ENCODE measurements around the gene FCGBP. TPM values are rescaled to one million over a fixed set of nuclear protein-coding genes. Genes with fewer than 3 reads are reported as not detected.

The FCGBP gene
- total RNA-seq, 3 donors from 2014 or later = 1,609 to 4,808 (median 4,422) TPM

GRCh38 chr19:39942366-39942730 lies 7.9 kb upstream of the FCGBP start:
- intact Hi-C loops (cut with DNase I, micrococcal nuclease) = no loop called here
- DNase-seq (no peak), ATAC-seq (no peak)
- no peak for TF ChIP-seq CTCF (IDR thresholded peaks at IDR 0.05)
- Histone ChIP-seq H3K9me3 (no peaks in the 10 kb centered on the region), H3K4me1 (ENCODE audit: low read depth) (peaks cover 44% of the 10 kb centered on the region), H3K36me3 (ENCODE audit: low read depth) (no peaks in the 10 kb centered on the region), H3K4me3 (no peak overlapping the region)

GRCh38 chr19:39941615-39942365 lies 7.4 kb upstream of the FCGBP start:
- intact Hi-C loops (cut with DNase I, micrococcal nuclease) = no loop called here
- DNase-seq (peak in 1 of 3 donors; percentile 53), ATAC-seq (peak; percentile 38)
- peaks cover 44% of the 10 kb centered on the region for H3K4me1 ChIP-seq (ENCODE audit: low read depth)
- H3K4me3 ChIP-seq = no peak overlapping the region
- no peaks in the 10 kb centered on the region for H3K9me3 ChIP-seq
- H3K36me3 ChIP-seq (ENCODE audit: low read depth) = no peaks in the 10 kb centered on the region
- TF ChIP-seq CTCF (IDR thresholded peaks at IDR 0.05) = no peak

GRCh38 chr19:39941151-39941550 lies 6.7 kb upstream of the FCGBP start:
- peaks cover 43% of the 10 kb centered on the region for H3K4me1 ChIP-seq (ENCODE audit: low read depth)

GRCh38 chr19:39940221-39940833 lies 5.9 kb upstream of the FCGBP start:
- no peaks in the 10 kb centered on the region for H3K9me3 ChIP-seq
- no peak for TF ChIP-seq CTCF (IDR thresholded peaks at IDR 0.05)
- no peak for ATAC-seq
- no peak for DNase-seq
- H3K4me3 ChIP-seq = no peak overlapping the region
- intact Hi-C loops (cut with DNase I, micrococcal nuclease) = no loop called here
- peaks cover 43% of the 10 kb centered on the region for H3K4me1 ChIP-seq (ENCODE audit: low read depth)
- H3K36me3 ChIP-seq (ENCODE audit: low read depth) = no peaks in the 10 kb centered on the region

More at GRCh38 chr19:39941151-39941550, 6.7 kb upstream of the FCGBP start:
- H3K36me3 ChIP-seq (ENCODE audit: low read depth) = no peaks in the 10 kb centered on the region
- intact Hi-C loops (cut with DNase I, micrococcal nuclease) = no loop called here
- ATAC-seq = no peak
- no peak for TF ChIP-seq CTCF (IDR thresholded peaks at IDR 0.05)
- H3K9me3 ChIP-seq = no peaks in the 10 kb centered on the region
- no peak overlapping the region for H3K4me3 ChIP-seq
- no peak for DNase-seq

GRCh38 chr19:39939556-39939955 lies 5.1 kb upstream of the FCGBP start:
- TF ChIP-seq CTCF (IDR thresholded peaks at IDR 0.05) = no peak
- Histone ChIP-seq H3K36me3 (ENCODE audit: low read depth) (no peaks in the 10 kb centered on the region), H3K4me1 (ENCODE audit: low read depth) (peaks cover 40% of the 10 kb centered on the region), H3K9me3 (no peaks in the 10 kb centered on the region), H3K4me3 (no peak overlapping the region)
- DNase-seq (no peak), ATAC-seq (no peak)
- intact Hi-C loops (cut with DNase I, micrococcal nuclease) = no loop called here

Data from mucosa of descending colon (tissue), 3 donors.